GM19324 (cell line): ENCODE data around the gene LINC01488.

Experiments
- ATAC-seq: cut with Tn5 transposase; IDR thresholded peaks from one replicate; pipeline ENCODE4 v1.9.1; 2021; ENCODE audit warnings: mild to moderate bottlenecking, moderate library complexity; ENCODE audit not compliant: unreplicated experiment, low FRiP score

The LINC01488 gene

DNA sequence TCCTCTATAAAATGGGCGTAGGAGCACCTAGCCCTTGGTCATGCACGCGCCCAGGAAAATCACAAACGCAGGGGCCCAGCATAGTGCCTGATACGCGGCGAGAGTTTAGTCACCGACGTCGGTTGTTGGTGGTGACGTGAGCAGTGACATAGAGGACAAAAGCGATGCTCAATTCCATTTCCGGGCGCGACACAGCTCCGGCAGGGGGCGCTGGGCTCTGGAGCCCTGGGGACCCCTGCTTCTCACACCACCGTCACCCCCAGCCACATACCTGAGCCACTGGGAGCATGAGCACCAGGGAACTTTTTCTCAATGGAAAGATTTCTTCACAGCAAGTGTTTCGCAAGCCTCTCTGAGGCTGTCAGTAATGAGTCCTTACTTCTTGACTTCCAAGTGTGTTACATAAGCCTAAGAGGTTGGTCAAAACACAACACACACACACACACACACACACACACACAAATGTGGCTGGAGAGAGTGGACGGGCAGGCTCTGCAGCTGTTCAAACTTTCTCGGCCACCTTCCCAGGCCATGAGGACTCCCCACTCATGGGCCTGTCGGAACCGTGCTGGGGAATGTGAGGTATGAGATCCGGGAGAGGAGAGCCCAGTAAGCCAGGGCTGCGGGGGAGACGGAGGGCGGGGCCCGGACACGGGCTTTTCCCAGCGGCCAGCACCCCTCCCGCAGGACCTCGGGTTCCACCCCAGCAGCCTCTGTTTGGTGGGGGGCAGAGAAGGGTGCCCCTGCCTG, 36.9 kb upstream of the LINC01488 start:
- no peak for ATAC-seq

GRCh38 chr11:69445131-69445470, 36.4 kb upstream of the LINC01488 start:
- ATAC-seq: no peak

GRCh38 chr11:69446108-69446507, 35.4 kb upstream of the LINC01488 start:
- no peak for ATAC-seq

GRCh38 chr11:69447786-69448185, 33.7 kb upstream of the LINC01488 start:
- no peak for ATAC-seq

DNA sequence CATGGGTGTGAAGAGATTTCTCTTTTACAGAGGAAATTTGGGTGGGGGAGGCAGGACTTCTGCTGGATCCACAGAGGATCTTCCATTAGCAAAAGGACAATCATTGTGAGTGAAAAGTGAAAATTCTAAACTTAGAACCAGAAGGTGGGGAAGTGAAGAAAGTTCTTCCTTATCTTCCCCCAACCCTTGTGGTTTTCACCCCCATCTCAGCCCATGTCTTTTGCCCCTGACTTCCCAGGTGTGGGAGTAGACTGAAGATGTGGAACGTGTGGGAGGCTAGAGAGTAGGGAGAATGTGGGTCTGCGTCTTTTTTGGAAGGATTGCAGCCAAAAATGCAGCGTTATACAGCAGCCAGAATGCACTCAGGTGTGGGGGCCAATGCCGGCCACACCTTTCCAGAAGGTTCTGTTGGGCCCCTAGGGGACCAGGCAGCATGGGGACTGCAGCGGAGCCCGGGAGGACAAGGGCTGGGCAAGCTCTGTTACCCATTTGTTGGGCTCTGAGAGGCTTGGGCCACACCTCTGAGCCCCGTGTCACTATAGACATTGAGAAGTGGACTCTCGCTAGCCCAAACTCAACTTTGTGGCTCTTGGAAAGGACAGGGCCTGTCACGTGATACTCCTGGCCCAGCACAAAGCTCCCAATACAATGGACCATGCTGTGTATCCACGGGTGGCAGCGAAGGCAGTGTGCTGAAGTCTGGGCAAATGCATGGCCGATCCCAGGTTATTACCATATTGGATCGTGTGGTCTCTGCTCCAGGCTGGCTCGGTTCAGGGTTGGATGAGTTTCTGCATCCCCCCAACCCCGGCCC, 32.8 kb upstream of the LINC01488 start:
- ATAC-seq: no peak

GRCh38 chr11:69449320-69450063, 32.0 kb upstream of the LINC01488 start:
- ATAC-seq: no peak

- no peak for ATAC-seq
Observed at GRCh38 chr11:69450064-69450856, 31.2 kb upstream of the LINC01488 start.

- ATAC-seq: no peak
Observed at GRCh38 chr11:69450857-69451220, 30.6 kb upstream of the LINC01488 start.

- ATAC-seq: no peak
Observed at GRCh38 chr11:69451289-69451688, 30.2 kb upstream of the LINC01488 start.

GRCh38 chr11:69452206-69452987, 29.1 kb upstream of the LINC01488 start:
- no peak for ATAC-seq

GRCh38 chr11:69453151-69453550, 28.3 kb upstream of the LINC01488 start:
- ATAC-seq: no peak

DNA sequence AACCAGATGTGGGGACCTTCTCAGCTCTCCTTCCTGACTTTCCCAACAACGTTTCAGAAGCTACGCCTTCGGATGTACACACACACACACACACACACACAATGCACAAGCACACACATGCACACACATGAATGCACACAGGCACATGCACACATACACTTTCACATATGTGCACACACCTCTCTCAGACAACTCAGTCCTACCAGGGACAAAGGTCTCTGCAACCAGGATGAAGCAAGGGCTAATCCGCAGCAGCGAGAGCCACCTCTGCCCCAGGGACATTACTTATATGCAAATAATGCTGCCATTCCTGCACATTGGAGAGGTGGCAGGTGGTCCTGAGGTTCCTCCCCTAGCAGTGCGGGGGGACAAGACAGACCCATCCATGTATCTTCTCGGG, 27.4 kb upstream of the LINC01488 start:
- no peak for ATAC-seq

DNA sequence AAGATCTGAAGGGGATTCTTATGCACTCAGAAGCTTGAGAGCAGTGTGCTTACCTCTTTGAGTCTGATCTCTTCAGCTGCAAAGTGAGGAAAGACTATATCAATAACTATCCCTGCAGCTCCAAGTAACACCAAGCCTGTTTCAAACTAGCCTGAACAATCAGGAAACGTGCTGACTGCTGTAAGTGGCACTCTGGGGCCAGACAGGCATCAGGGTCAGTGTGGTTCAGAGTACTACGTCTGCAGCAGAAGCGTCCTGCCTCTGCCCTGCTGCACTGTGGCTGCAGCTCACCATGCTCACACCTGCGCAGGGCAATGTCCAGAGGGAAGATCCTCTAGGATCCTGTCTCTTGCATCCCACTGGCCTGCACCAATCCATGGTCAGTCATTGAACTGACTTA, 25.5 kb upstream of the LINC01488 start:
- no peak for ATAC-seq

DNA sequence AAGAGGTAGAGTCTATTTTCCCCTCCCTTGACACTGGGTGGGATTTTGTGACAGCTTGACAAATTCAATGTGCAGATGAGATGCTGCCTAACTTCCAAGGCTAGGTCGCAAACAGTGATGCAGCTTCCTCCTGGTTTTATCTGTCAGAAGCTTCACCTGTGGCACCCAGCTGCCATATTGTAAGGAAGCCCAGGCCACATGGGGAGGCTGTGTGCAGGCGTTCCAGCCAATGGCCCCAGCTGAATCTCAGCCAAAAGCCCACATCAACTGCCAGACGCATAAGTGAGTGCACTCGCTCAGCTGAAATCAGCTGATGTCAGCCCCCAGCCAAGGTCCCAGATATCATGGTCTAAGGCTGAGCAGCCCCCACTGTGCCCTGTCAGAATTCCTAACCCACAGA, 24.8 kb upstream of the LINC01488 start:
- no peak for ATAC-seq

- ATAC-seq: no peak
Observed at GRCh38 chr11:69459848-69460539, 21.5 kb upstream of the LINC01488 start.

DNA sequence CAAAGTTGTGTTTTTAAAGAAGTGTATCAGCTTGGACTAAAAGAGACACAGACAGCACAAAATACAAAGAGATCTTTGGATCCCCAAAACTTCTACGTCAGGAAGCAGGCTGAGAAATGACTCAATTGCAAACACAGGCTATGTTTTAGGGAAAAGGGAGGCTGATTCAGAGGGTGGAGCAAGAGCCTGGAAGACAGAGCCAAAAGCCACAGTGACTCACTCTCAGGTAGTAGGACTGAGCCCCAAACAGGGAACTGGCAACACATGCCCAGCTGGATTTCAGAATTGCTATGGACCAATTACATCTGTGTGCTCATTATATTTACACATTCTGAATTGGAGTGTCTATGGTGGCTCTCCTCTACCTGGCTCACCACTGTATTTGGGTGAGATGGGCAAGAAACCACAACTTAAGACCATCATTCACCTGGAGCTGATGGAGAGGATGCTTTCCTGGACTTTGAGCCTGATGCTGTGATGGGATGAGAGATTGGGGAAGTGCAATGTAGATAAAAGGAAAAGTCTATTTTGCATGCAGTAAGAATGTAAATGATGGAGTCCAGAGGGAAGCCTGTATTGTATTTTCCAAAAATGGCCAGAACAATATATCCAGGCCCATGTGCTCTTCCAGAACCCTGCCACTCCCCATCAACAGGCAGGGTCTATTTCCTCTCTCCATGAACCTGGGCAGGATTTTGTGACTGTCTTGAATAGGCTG, 20.8 kb upstream of the LINC01488 start:
- ATAC-seq: no peak

GRCh38 chr11:69461272-69461962, 20.0 kb upstream of the LINC01488 start:
- ATAC-seq: no peak
